ENCODE data around the gene IFNL1. TPM values are rescaled to one million over a fixed set of nuclear protein-coding genes. Genes with fewer than 3 reads are reported as not detected.
"Not testable (repeated sequence)": the region's sequence is repeated elsewhere in the genome, so short reads cannot be mapped to it uniquely, and the experiment has no call there.

Gene IFNL1
- total and polyA plus RNA-seq, 11 donors = not detected

DNA sequence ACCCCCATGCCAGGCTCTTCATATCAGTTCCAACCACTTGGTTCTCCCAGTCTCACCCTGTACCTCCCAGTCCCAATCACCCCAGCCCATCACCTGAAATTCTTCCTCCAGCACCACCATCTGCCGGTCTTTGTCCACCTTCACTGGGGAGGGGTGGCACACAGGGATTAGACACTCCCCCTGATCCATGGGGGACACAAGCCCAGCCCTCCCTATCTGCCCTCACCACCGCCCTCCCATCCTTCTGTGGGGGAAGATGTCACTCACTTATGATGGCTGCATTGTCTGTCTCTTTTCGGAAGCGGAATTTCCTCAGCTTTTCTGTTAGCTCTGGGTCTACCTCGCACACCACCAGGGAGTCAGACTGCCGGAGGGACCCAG lies 39.0 kb downstream of the IFNL1 start:
- Histone ChIP-seq H3K9me3 (no peaks in the 10 kb centered on the region), H3K27ac (peak overlapping the region; percentile 32 to 97 (median 70)), H3K4me1 (peaks cover 0 to 47% (median 0%) of the 10 kb centered on the region in 12 donors), H3K36me3 (peaks cover 0 to 13% (median 0%) of the 10 kb centered on the region in 9 donors), H3K27me3 (no peaks in the 10 kb centered on the region), H3K4me3 (peak overlapping the region in 11 of 12 donors; percentile 22 to 71 (median 47))
- TF ChIP-seq, protein P1, sequence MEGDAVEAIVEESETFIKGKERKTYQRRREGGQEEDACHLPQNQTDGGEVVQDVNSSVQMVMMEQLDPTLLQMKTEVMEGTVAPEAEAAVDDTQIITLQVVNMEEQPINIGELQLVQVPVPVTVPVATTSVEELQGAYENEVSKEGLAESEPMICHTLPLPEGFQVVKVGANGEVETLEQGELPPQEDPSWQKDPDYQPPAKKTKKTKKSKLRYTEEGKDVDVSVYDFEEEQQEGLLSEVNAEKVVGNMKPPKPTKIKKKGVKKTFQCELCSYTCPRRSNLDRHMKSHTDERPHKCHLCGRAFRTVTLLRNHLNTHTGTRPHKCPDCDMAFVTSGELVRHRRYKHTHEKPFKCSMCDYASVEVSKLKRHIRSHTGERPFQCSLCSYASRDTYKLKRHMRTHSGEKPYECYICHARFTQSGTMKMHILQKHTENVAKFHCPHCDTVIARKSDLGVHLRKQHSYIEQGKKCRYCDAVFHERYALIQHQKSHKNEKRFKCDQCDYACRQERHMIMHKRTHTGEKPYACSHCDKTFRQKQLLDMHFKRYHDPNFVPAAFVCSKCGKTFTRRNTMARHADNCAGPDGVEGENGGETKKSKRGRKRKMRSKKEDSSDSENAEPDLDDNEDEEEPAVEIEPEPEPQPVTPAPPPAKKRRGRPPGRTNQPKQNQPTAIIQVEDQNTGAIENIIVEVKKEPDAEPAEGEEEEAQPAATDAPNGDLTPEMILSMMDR (IDR thresholded peaks at IDR 0.05) = no peak
- no peak for TF ChIP-seq POLR2A (IDR thresholded peaks at IDR 0.05)
- no peak for DNase-seq
- 41 to 63% (median 48%) methylated on average over 6 of the region's 6 CpGs for WGBS, 4 donors
- ATAC-seq = peak in 3 of 4 donors; percentile 7 to 26 (median 13)
- intact Hi-C loops (cut with DNase I) = no loop called here

DNA sequence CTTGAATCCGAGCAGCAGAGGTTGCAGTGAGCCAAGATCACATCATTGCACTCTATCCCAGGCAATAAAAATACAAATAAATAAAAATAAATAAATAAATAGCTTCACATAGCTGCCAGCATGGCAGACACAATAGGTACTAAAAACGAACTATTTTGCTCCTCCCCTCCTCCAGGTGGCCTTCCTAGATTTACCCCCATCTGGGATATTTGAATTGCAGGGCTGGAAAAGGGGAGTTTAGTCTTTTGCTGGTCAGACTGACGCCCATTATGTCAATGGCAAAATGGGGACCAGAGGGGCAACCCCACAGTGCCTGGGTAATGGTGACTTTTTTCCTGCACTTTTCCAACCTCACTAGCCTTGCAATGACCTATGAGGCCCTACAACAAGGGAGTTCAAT lies 40.3 kb downstream of the IFNL1 start:
- intact Hi-C loops (cut with DNase I) = no loop called here
- H3K27ac ChIP-seq = peak overlapping the region in 10 of 12 donors; percentile 12 to 97 (median 50)
- peaks cover 0 to 3% (median 0%) of the 10 kb centered on the region in 9 donors for H3K36me3 ChIP-seq
- 66 to 73% (median 70%) methylated on average over 3 of the region's 3 CpGs for WGBS, 4 donors
- peak overlapping the region in 2 of 12 donors; percentile 57 to 71 for H3K4me3 ChIP-seq
- H3K9me3 ChIP-seq = no peaks in the 10 kb centered on the region
- peaks cover 0 to 56% (median 9%) of the 10 kb centered on the region in 12 donors for H3K4me1 ChIP-seq
- DNase-seq (no peak), ATAC-seq (no peak)
- TF ChIP-seq, protein P1 (IDR thresholded peaks at IDR 0.05) = no peak
- no peak for TF ChIP-seq POLR2A (IDR thresholded peaks at IDR 0.05)
- H3K27me3 ChIP-seq = no peaks in the 10 kb centered on the region

DNA sequence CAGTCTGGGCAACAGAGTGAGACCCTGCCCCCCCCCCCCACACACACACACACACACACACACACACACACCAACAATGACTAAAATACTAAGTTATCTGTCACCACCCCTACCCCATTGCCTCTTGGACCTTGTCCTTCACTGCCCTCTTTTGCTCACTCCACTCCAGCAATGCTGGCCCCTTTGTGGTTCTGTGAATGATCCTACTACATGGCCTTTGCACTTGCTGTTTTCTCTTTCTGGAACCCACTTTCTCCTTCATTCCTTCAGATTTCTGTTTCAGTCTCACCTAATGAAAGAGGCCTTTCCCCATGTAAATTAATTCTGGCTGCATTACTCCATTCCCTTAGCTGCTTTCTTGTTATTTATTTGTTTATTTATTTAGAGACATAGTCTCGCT lies 43.5 kb downstream of the IFNL1 start:
- H3K36me3 ChIP-seq = peaks cover 0 to 3% (median 0%) of the 10 kb centered on the region in 9 donors
- H3K27me3 ChIP-seq = no peaks in the 10 kb centered on the region
- ATAC-seq = no peak
- no peak for TF ChIP-seq POLR2A (IDR thresholded peaks at IDR 0.05)
- TF ChIP-seq, protein P1 (IDR thresholded peaks at IDR 0.05) = no peak
- no peak overlapping the region for H3K4me3 ChIP-seq
- no peak for DNase-seq
- no peaks in the 10 kb centered on the region for H3K9me3 ChIP-seq
- intact Hi-C loops (cut with DNase I) = loop anchor here in 6 of 10 donors (2.0 to 10.0 kb wide), 7 partner anchors 53 to 217 kb away; partner anchors contain the start of genes PLEKHG2 (in 3 of the 6), EID2B (in 2 of the 6), MED29 (in 2 of the 6) and PAF1 (in 2 of the 6)
- WGBS, 4 donors = 98 to 100% (median 100%) methylated on average over 1 of the region's 1 CpG
- peaks cover 0 to 49% (median 23%) of the 10 kb centered on the region in 12 donors for H3K4me1 ChIP-seq
- peak overlapping the region in 1 of 12 donors; percentile 93 for H3K27ac ChIP-seq

DNA sequence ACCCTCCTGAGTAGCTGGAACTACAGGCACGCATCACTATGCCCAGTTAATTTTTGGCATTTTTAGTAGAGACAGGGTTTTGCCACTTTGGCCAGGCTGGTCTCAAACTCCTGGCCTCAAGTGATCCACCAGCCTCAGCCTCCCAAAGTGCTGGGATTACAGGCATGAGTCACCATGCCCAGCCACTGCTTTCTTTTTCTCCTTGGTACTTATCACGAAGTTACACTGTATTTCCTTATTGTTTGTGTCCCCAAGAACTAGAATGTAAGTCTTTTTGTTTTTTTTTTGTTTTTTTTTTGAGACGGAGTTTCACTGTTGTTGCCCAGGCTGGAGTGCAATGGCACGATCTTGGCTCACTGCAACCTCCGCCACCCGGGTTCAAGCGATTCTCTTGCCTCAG lies 43.9 kb downstream of the IFNL1 start:
- H3K36me3 ChIP-seq, H3K9me3 ChIP-seq, ATAC-seq, H3K27me3 ChIP-seq, DNase-seq: not testable (repeated sequence)
- H3K4me1 ChIP-seq = peaks cover 0 to 51% (median 26%) of the 10 kb centered on the region in 12 donors
- H3K27ac ChIP-seq = peak overlapping the region in 1 of 12 donors; percentile 93
- H3K4me3 ChIP-seq = peak overlapping the region in 3 of 12 donors; percentile 76 to 81 (median 81)
- 88 to 91% (median 91%) methylated on average over 7 of the region's 7 CpGs for WGBS, 4 donors
- intact Hi-C loops (cut with DNase I) = loop anchor here in 6 of 10 donors (2.0 to 10.0 kb wide), 7 partner anchors 52 to 218 kb away; partner anchors contain the start of genes PLEKHG2 (in 3 of the 6), EID2B (in 2 of the 6), MED29 (in 2 of the 6) and PAF1 (in 2 of the 6)

Measured in heart left ventricle (tissue), 16 donors.